Measurements from ENCODE around the gene NFIA.

DNA sequence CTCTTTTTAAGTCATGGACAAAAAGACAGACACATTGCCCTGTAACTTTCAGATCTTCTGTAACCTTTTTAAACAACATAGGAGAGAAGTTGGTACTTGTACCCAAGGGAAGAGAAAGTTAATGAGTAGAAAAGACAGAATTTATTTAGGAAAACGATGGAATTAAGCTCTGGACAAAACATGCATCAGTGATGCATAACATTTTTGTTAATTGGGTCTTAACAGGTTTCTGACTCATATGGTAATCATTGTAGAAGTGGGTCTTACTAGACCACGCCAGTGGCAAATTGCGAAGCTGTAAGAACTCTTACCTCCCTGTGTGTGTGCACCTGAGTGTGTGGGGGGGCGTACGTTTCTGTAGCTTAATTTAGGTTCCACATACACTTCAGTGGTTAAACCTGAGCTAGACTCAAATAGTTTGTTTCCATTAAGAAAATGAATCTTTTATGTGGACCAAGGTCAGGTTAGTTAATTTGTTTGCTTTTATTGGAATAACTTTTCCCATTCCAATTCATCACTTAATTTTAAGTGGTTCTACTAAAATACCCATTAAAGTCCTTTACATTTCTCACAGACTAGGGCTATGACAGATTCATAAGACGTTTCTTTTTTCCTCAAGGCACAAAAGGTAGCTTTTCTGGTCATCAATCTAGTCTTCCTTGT, 48.1 kb downstream of the NFIA start:
- TF ChIP-seq, protein P1, sequence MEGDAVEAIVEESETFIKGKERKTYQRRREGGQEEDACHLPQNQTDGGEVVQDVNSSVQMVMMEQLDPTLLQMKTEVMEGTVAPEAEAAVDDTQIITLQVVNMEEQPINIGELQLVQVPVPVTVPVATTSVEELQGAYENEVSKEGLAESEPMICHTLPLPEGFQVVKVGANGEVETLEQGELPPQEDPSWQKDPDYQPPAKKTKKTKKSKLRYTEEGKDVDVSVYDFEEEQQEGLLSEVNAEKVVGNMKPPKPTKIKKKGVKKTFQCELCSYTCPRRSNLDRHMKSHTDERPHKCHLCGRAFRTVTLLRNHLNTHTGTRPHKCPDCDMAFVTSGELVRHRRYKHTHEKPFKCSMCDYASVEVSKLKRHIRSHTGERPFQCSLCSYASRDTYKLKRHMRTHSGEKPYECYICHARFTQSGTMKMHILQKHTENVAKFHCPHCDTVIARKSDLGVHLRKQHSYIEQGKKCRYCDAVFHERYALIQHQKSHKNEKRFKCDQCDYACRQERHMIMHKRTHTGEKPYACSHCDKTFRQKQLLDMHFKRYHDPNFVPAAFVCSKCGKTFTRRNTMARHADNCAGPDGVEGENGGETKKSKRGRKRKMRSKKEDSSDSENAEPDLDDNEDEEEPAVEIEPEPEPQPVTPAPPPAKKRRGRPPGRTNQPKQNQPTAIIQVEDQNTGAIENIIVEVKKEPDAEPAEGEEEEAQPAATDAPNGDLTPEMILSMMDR (IDR thresholded peaks at IDR 0.05) = no peak
- no peak for TF ChIP-seq POLR2AphosphoS5 (IDR thresholded peaks at IDR 0.05; ENCODE audit: low read depth, low read length)
- TF ChIP-seq TCF7L2 (IDR thresholded peaks at IDR 0.05; ENCODE audit: low read depth, low read length) = no peak
- TF ChIP-seq, protein P2, sequence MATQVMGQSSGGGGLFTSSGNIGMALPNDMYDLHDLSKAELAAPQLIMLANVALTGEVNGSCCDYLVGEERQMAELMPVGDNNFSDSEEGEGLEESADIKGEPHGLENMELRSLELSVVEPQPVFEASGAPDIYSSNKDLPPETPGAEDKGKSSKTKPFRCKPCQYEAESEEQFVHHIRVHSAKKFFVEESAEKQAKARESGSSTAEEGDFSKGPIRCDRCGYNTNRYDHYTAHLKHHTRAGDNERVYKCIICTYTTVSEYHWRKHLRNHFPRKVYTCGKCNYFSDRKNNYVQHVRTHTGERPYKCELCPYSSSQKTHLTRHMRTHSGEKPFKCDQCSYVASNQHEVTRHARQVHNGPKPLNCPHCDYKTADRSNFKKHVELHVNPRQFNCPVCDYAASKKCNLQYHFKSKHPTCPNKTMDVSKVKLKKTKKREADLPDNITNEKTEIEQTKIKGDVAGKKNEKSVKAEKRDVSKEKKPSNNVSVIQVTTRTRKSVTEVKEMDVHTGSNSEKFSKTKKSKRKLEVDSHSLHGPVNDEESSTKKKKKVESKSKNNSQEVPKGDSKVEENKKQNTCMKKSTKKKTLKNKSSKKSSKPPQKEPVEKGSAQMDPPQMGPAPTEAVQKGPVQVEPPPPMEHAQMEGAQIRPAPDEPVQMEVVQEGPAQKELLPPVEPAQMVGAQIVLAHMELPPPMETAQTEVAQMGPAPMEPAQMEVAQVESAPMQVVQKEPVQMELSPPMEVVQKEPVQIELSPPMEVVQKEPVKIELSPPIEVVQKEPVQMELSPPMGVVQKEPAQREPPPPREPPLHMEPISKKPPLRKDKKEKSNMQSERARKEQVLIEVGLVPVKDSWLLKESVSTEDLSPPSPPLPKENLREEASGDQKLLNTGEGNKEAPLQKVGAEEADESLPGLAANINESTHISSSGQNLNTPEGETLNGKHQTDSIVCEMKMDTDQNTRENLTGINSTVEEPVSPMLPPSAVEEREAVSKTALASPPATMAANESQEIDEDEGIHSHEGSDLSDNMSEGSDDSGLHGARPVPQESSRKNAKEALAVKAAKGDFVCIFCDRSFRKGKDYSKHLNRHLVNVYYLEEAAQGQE (IDR thresholded peaks at IDR 0.05; ENCODE audit: insufficient read depth in 1 of 2, low read depth in 2 of 2, low read length in 1 of 2) = no peak

Data from Panc1 (cell line).